ENCODE data around the gene SRGN. TPM values are rescaled to one million over a fixed set of nuclear protein-coding genes. Genes with fewer than 3 reads are reported as not detected.

Gene SRGN
- total and polyA plus RNA-seq, 2 donors (not counting 1 experiment from before 2014, with no cell fraction given) = 47.3 to 52.3 TPM

GRCh38 chr10:69101451-69102095 is 13.7 kb downstream of the SRGN start:
- H3K36me3 ChIP-seq (replicated peaks in 1 of 2; ENCODE audit: control extremely low read depth in 1 of 2, control insufficient read depth in 1 of 2, extremely low read depth in 1 of 2, insufficient read depth in 2 of 2, low read length in 1 of 2) = peaks cover 0 to 30% of the 10 kb centered on the region in 2 experiments
- no peak overlapping the region for H3K9ac ChIP-seq (ENCODE audit: low read length)

GRCh38 chr10:69102440-69102839 is 14.5 kb downstream of the SRGN start:
- Histone ChIP-seq H3K27ac (ENCODE audit: low read length in 2 of 2) (no peak overlapping the region), H3K9ac (ENCODE audit: low read length) (no peak overlapping the region), H3K4me2 (replicated peaks; ENCODE audit: low read depth, low read length, poor library complexity, severe bottlenecking) (no peak overlapping the region), H3K79me2 (ENCODE audit: control insufficient read depth, insufficient read depth, low read length) (peaks cover 6% of the 10 kb centered on the region), H3K4me1 (ENCODE audit: control insufficient read depth in 2 of 2, insufficient read depth in 2 of 2, low read length in 2 of 2) (no peaks in the 10 kb centered on the region), H3K27me3 (replicated peaks in 1 of 4; ENCODE audit: control extremely low read depth in 1 of 4, control insufficient read depth in 3 of 4, insufficient read depth in 4 of 4, low read length in 3 of 4) (no peaks in the 10 kb centered on the region), H4K20me1 (ENCODE audit: control insufficient read depth, insufficient read depth, low read length, poor library complexity, severe bottlenecking) (no peaks in the 10 kb centered on the region), H2AFZ (ENCODE audit: insufficient read depth, low read depth, low read length, poor library complexity, severe bottlenecking) (no peak overlapping the region), H3K4me3 (ENCODE audit: control extremely low read depth in 1 of 5, extremely low read depth in 1 of 5, insufficient read depth in 1 of 5, low read depth in 2 of 5, low read length in 4 of 5) (no peak overlapping the region), H3K9me3 (ENCODE audit: control extremely low read depth in 1 of 3, control insufficient read depth in 2 of 3, insufficient read depth in 1 of 3, low read length in 2 of 3) (no peaks in the 10 kb centered on the region), H3K36me3 (replicated peaks in 1 of 2; ENCODE audit: control extremely low read depth in 1 of 2, control insufficient read depth in 1 of 2, extremely low read depth in 1 of 2, insufficient read depth in 2 of 2, low read length in 1 of 2) (peaks cover 0 to 30% of the 10 kb centered on the region in 2 experiments)
- no peak overlapping the region for H3K27ac Mint-ChIP-seq
- no peaks in the 10 kb centered on the region for H3K27me3 Mint-ChIP-seq
- no CpG with 5 or more reads among the region's 3 CpGs for WGBS (ENCODE audit: insufficient coverage)
- DNase-seq = no peak
- ChIA-PET CTCF (no interaction called here), POLR2A (no interaction called here)
- intact Hi-C loops (cut with micrococcal nuclease) = no loop called here
- peaks cover 4% of the 10 kb centered on the region for H3K4me1 Mint-ChIP-seq
- TF ChIP-seq EZH2 (IDR thresholded peaks at IDR 0.05; ENCODE audit: borderline replicate concordance, insufficient read depth, low read depth, low read length, poor library complexity, severe bottlenecking) (no peak), CTCF (IDR thresholded peaks at IDR 0.05) (no peak)
- no peak overlapping the region for H3K4me3 Mint-ChIP-seq
- ATAC-seq (ENCODE audit: low read depth) = no peak
- no peaks in the 10 kb centered on the region for H3K9me3 Mint-ChIP-seq (ENCODE audit: insufficient read depth)

More at GRCh38 chr10:69101451-69102095, 13.7 kb downstream of the SRGN start:
- H3K4me1 ChIP-seq (ENCODE audit: control insufficient read depth in 2 of 2, insufficient read depth in 2 of 2, low read length in 2 of 2) = no peaks in the 10 kb centered on the region
- intact Hi-C loops (cut with micrococcal nuclease) = no loop called here
- H2AFZ ChIP-seq (ENCODE audit: insufficient read depth, low read depth, low read length, poor library complexity, severe bottlenecking) = no peak overlapping the region
- Mint-ChIP-seq H3K27ac (no peak overlapping the region), H3K27me3 (no peaks in the 10 kb centered on the region), H3K4me1 (peaks cover 4% of the 10 kb centered on the region), H3K4me3 (no peak overlapping the region), H3K9me3 (ENCODE audit: insufficient read depth) (no peaks in the 10 kb centered on the region)
- ATAC-seq (ENCODE audit: low read depth) = no peak
- H3K27me3 ChIP-seq (replicated peaks in 1 of 4; ENCODE audit: control extremely low read depth in 1 of 4, control insufficient read depth in 3 of 4, insufficient read depth in 4 of 4, low read length in 3 of 4) = no peaks in the 10 kb centered on the region
- H3K4me3 ChIP-seq (ENCODE audit: control extremely low read depth in 1 of 5, extremely low read depth in 1 of 5, insufficient read depth in 1 of 5, low read depth in 2 of 5, low read length in 4 of 5) = no peak overlapping the region
- DNase-seq = no peak
- 65% methylated on average over 4 of the region's 6 CpGs for WGBS (ENCODE audit: insufficient coverage)
- H4K20me1 ChIP-seq (ENCODE audit: control insufficient read depth, insufficient read depth, low read length, poor library complexity, severe bottlenecking) = no peaks in the 10 kb centered on the region
- H3K9me3 ChIP-seq (ENCODE audit: control extremely low read depth in 1 of 3, control insufficient read depth in 2 of 3, insufficient read depth in 1 of 3, low read length in 2 of 3) = no peaks in the 10 kb centered on the region
- no peak overlapping the region for H3K27ac ChIP-seq (ENCODE audit: low read length in 2 of 2)
- no peak overlapping the region for H3K4me2 ChIP-seq (replicated peaks; ENCODE audit: low read depth, low read length, poor library complexity, severe bottlenecking)
- ChIA-PET POLR2A (no interaction called here), CTCF (no interaction called here)
- H3K79me2 ChIP-seq (ENCODE audit: control insufficient read depth, insufficient read depth, low read length) = peaks cover 8% of the 10 kb centered on the region
- TF ChIP-seq EZH2 (IDR thresholded peaks at IDR 0.05; ENCODE audit: borderline replicate concordance, insufficient read depth, low read depth, low read length, poor library complexity, severe bottlenecking) (no peak), CTCF (IDR thresholded peaks at IDR 0.05) (no peak)
